Ishikawa (cell line): ENCODE measurements around the gene CHRD.

Experiments
- CEBPB ChIP-seq: IDR thresholded peaks from 2 replicates; pipeline ENCODE4 v1.6.1; 2012
- CREB1 ChIP-seq: IDR thresholded peaks from 2 replicates; pipeline ENCODE4 v1.6.1; 2012; ENCODE audit warnings: low read depth
- EGR1 ChIP-seq: IDR thresholded peaks from 2 replicates; pipeline ENCODE4 v1.6.1; 2012
- EP300 ChIP-seq: IDR thresholded peaks from 2 replicates; pipeline ENCODE4 v1.6.1; 2012; ENCODE audit warnings: borderline replicate concordance
- FOXM1 ChIP-seq: IDR thresholded peaks from 2 replicates; pipeline ENCODE4 v1.6.1; 2012; ENCODE audit warnings: low read depth, borderline replicate concordance
- NFIC ChIP-seq: IDR thresholded peaks from 2 replicates; pipeline ENCODE4 v1.6.1; 2012
- RAD21 ChIP-seq: IDR thresholded peaks from 2 replicates; pipeline ENCODE4 v1.6.1; 2012; ENCODE audit warnings: low read depth
- TAF1 ChIP-seq: IDR thresholded peaks from 2 replicates; pipeline ENCODE4 v1.6.1; 2012; ENCODE audit warnings: low read depth, mild to moderate bottlenecking
- YY1 ChIP-seq: IDR thresholded peaks from 2 replicates; pipeline ENCODE4 v1.6.1; 2012; ENCODE audit warnings: low read depth
- ZBTB7A ChIP-seq: IDR thresholded peaks from 2 replicates; pipeline ENCODE4 v1.6.1; 2012; ENCODE audit warnings: low read depth
- TF ChIP-seq, protein P1 (sequence below): IDR thresholded peaks from 2 replicates; pipeline ENCODE4 v1.6.1; 2012; ENCODE audit warnings: low read depth, mild to moderate bottlenecking
- TF ChIP-seq, protein P2 (sequence below): IDR thresholded peaks from 2 replicates; pipeline ENCODE4 v1.6.1; 2012
- TF ChIP-seq, protein P3 (sequence below): IDR thresholded peaks from 2 replicates; pipeline ENCODE4 v1.6.1; 2012

DNA sequence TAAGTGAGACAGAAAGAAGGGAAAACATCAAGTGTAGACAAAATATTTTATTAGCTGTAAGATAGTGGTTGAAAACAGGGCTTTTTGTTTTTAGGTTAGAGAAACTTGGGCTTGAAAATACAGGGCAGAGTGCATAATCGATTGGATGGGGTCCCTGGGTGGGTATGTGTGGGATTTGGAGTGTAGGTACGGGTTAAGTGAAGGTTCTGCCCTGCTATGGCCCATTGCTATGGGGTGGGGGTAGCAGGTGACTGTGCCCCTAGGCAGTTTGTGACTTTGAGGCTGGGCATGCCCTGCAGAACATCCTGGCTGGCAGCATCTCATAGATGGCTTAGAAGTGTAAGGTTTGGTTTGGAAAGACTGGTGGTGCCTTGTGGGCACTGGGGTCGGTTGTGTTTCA, 46.2 kb upstream of the CHRD start:
- TF ChIP-seq, protein P1, sequence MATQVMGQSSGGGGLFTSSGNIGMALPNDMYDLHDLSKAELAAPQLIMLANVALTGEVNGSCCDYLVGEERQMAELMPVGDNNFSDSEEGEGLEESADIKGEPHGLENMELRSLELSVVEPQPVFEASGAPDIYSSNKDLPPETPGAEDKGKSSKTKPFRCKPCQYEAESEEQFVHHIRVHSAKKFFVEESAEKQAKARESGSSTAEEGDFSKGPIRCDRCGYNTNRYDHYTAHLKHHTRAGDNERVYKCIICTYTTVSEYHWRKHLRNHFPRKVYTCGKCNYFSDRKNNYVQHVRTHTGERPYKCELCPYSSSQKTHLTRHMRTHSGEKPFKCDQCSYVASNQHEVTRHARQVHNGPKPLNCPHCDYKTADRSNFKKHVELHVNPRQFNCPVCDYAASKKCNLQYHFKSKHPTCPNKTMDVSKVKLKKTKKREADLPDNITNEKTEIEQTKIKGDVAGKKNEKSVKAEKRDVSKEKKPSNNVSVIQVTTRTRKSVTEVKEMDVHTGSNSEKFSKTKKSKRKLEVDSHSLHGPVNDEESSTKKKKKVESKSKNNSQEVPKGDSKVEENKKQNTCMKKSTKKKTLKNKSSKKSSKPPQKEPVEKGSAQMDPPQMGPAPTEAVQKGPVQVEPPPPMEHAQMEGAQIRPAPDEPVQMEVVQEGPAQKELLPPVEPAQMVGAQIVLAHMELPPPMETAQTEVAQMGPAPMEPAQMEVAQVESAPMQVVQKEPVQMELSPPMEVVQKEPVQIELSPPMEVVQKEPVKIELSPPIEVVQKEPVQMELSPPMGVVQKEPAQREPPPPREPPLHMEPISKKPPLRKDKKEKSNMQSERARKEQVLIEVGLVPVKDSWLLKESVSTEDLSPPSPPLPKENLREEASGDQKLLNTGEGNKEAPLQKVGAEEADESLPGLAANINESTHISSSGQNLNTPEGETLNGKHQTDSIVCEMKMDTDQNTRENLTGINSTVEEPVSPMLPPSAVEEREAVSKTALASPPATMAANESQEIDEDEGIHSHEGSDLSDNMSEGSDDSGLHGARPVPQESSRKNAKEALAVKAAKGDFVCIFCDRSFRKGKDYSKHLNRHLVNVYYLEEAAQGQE = no peak
- TF ChIP-seq, protein P2, sequence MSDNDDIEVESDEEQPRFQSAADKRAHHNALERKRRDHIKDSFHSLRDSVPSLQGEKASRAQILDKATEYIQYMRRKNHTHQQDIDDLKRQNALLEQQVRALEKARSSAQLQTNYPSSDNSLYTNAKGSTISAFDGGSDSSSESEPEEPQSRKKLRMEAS = no peak
- no peak for TF ChIP-seq RAD21
- TF ChIP-seq, protein P3, sequence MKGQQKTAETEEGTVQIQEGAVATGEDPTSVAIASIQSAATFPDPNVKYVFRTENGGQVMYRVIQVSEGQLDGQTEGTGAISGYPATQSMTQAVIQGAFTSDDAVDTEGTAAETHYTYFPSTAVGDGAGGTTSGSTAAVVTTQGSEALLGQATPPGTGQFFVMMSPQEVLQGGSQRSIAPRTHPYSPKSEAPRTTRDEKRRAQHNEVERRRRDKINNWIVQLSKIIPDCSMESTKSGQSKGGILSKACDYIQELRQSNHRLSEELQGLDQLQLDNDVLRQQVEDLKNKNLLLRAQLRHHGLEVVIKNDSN = no peak
- no peak for TF ChIP-seq FOXM1
- no peak for TF ChIP-seq TAF1
- TF ChIP-seq YY1 = no peak
- TF ChIP-seq NFIC = no peak
- no peak for TF ChIP-seq EP300
- TF ChIP-seq ZBTB7A = no peak
- no peak for TF ChIP-seq EGR1
- TF ChIP-seq CEBPB = no peak
- TF ChIP-seq CREB1 = no peak
